Measurements from ENCODE around the gene YAE1.

The YAE1 gene

DNA sequence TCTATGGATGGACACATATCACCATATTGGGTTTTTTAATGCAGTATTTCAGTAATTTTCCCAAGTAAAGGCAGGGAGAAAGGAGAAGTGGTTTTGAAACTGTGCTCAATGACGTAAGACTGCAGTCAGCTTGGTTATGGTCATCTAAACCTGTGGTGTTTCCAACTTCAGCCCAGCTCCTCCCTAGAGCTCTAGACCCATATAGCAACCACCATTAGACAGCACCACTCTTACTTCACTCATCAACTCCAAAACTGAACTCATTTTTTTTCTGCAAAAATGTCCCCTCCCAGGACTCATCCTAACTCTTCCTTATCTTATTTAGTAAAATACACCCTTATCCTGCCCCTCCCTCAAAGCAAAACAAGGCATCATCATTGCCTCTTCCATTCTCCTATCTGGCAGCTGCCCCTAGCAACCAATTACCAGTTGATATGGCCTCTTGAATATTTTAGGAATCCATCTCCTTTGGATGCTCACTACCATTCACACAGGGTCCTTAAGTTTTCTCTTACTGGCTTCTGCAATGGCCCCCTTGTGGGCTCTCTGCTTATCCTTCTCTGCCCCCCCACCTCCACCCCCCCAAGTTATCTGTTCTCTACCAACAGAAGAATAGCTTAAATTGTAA lies 55.7 kb downstream of the YAE1 start:
- H3K4me3 Mint-ChIP-seq, result peak overlapping the region; percentile 88
- DNase-seq, result no peak
- H3K27ac Mint-ChIP-seq, result no peak overlapping the region
- H3K36me3 Mint-ChIP-seq, result peaks cover 21% of the 10 kb centered on the region
- no peaks in the 10 kb centered on the region for H3K27me3 Mint-ChIP-seq
- CTCF ChIA-PET, result interaction anchor here (1.0 to 5.4 kb wide), 4 partner anchors 42 to 125 kb away, joined by 3 to 47 read pairs (median 4); no protein-coding TSS in a partner anchor
- H3K4me1 Mint-ChIP-seq, result peaks cover 40% of the 10 kb centered on the region
- no peaks in the 10 kb centered on the region for H3K9me3 Mint-ChIP-seq

Data from activated naive CD4-positive, alpha-beta T cell treated with anti-CD3 and anti-CD28 coated beads, Interleukin-2, amount 10 ng/mL, durations not matched to agents 7 days and 5 days (primary cell).